Hepatocyte (in vitro differentiated cells): Measurements from ENCODE around the gene GUCA1A.

Source experiments
- EZH2phosphoT487 ChIP-seq: fragments of 200-600 bp; sonication (generic); IDR thresholded peaks from one replicate; pipeline ENCODE4 v1.6.1; 2018; ENCODE audit warnings: antibody characterized with exemption, mild to moderate bottlenecking, low read depth, moderate library complexity; ENCODE audit not compliant: unreplicated experiment, severe bottlenecking
- TF ChIP-seq, protein P1 (sequence below): fragments of 200-600 bp; sonication (generic); IDR thresholded peaks from 2 replicates; pipeline ENCODE4 v1.5.1; 2016; ENCODE audit warnings: antibody characterized with exemption, mild to moderate bottlenecking; ENCODE audit not compliant: poor library complexity

DNA sequence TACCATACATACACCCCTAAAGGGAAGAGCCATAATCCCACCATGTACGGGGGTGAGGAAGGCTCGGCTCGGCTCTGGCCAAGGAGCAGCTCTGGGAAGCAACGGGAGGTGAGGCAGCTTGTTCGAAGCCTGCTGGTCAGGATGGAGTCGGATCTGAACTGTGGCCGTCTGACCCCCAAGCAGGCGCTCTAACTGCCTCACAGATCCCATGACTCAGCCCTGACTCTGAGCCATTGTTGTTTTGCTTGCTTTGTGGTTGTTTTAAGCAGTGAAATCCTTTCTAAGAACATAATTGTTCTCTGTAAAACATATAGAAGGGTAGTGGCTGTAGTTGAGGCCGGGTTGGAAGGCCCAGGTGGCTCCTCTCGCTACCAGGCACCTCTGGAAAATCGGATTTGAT, 41.6 kb upstream of the GUCA1A start:
- TF ChIP-seq, protein P1, sequence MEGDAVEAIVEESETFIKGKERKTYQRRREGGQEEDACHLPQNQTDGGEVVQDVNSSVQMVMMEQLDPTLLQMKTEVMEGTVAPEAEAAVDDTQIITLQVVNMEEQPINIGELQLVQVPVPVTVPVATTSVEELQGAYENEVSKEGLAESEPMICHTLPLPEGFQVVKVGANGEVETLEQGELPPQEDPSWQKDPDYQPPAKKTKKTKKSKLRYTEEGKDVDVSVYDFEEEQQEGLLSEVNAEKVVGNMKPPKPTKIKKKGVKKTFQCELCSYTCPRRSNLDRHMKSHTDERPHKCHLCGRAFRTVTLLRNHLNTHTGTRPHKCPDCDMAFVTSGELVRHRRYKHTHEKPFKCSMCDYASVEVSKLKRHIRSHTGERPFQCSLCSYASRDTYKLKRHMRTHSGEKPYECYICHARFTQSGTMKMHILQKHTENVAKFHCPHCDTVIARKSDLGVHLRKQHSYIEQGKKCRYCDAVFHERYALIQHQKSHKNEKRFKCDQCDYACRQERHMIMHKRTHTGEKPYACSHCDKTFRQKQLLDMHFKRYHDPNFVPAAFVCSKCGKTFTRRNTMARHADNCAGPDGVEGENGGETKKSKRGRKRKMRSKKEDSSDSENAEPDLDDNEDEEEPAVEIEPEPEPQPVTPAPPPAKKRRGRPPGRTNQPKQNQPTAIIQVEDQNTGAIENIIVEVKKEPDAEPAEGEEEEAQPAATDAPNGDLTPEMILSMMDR: no peak
- TF ChIP-seq EZH2phosphoT487: no peak
